OCI-LY3 (cell line): Measurements from ENCODE around the gene NUBP2.

ENCODE experiments used
- H2AFZ ChIP-seq: fragments of 200-600, 300-600 bp; shearing (Covaris generic); 2 replicates; pipeline ENCODE4 v1.6.0; 2014; ENCODE audit warnings: antibody characterized with exemption, low read depth, low read length
- H3K27ac ChIP-seq: fragments of 200-600, 300-600 bp; sonication (generic); 2 replicates; pipeline ENCODE4 v1.5.1; 2014; ENCODE audit warnings: mild to moderate bottlenecking, low read length, moderate library complexity, mixed read lengths
- H3K27me3 ChIP-seq: fragments of 200-600, 300-600 bp; sonication (generic); 2 replicates; pipeline ENCODE4 v1.6.1; 2014; ENCODE audit warnings: low read depth, low read length, mixed read lengths
- H3K36me3 ChIP-seq: fragments of 200-600, 300-600 bp; sonication (generic); replicated peaks from 2 replicates; pipeline ENCODE3; 2014; ENCODE audit warnings: low read depth, low read length, mixed read lengths
- H3K4me1 ChIP-seq: fragments of 300-600, 200-600 bp; sonication (generic); 2 replicates; pipeline ENCODE4 v1.6.1; 2014; ENCODE audit warnings: low read length, mixed read lengths
- H3K4me2 ChIP-seq: fragments of 200-600, 300-600 bp; sonication (generic); 2 replicates; pipeline ENCODE4 v1.6.1; 2014; ENCODE audit warnings: low read length, mixed read lengths
- H3K4me3 ChIP-seq: fragments of 300-600, 200-600 bp; sonication (generic); 2 replicates; pipeline ENCODE4 v1.5.1; 2014; ENCODE audit warnings: antibody characterized with exemption, mild to moderate bottlenecking, low read length, moderate library complexity
- H3K79me2 ChIP-seq: fragments of 300-600, 200-600 bp; shearing (Covaris generic); 2 replicates; pipeline ENCODE4 v1.6.1; 2014; ENCODE audit warnings: mild to moderate bottlenecking, low read length, mixed read lengths
- H3K9ac ChIP-seq: fragments of 300-600, 200-600 bp; shearing (Covaris generic); 2 replicates; pipeline ENCODE4 v1.6.0; 2014; ENCODE audit warnings: mild to moderate bottlenecking, low read length, moderate library complexity
- H3K9me3 ChIP-seq: fragments of 200-600, 300-600 bp; shearing (Covaris generic); 2 replicates; pipeline ENCODE4 v1.6.1; 2014; ENCODE audit warnings: low read length, mixed read lengths; ENCODE audit not compliant: insufficient read depth
- H4K20me1 ChIP-seq: fragments of 200-600, 300-600 bp; sonication (generic); 2 replicates; pipeline ENCODE4 v1.6.1; 2016; ENCODE audit warnings: low read length, mixed read lengths; ENCODE audit not compliant: insufficient read depth
- EZH2phosphoT487 ChIP-seq: fragments of 200-600 bp; shearing (Covaris generic); IDR thresholded peaks from 2 replicates; pipeline ENCODE4 v1.6.1; 2018; ENCODE audit warnings: antibody characterized with exemption, mixed run types, low read depth
- TF ChIP-seq, protein P1 (sequence below): fragments of 200-600, 300-600 bp; sonication (generic); IDR thresholded peaks from 2 replicates; pipeline ENCODE4 v1.5.1; 2014; ENCODE audit warnings: antibody characterized with exemption, low read length, low read depth

Gene NUBP2, protein sequence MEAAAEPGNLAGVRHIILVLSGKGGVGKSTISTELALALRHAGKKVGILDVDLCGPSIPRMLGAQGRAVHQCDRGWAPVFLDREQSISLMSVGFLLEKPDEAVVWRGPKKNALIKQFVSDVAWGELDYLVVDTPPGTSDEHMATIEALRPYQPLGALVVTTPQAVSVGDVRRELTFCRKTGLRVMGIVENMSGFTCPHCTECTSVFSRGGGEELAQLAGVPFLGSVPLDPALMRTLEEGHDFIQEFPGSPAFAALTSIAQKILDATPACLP

DNA sequence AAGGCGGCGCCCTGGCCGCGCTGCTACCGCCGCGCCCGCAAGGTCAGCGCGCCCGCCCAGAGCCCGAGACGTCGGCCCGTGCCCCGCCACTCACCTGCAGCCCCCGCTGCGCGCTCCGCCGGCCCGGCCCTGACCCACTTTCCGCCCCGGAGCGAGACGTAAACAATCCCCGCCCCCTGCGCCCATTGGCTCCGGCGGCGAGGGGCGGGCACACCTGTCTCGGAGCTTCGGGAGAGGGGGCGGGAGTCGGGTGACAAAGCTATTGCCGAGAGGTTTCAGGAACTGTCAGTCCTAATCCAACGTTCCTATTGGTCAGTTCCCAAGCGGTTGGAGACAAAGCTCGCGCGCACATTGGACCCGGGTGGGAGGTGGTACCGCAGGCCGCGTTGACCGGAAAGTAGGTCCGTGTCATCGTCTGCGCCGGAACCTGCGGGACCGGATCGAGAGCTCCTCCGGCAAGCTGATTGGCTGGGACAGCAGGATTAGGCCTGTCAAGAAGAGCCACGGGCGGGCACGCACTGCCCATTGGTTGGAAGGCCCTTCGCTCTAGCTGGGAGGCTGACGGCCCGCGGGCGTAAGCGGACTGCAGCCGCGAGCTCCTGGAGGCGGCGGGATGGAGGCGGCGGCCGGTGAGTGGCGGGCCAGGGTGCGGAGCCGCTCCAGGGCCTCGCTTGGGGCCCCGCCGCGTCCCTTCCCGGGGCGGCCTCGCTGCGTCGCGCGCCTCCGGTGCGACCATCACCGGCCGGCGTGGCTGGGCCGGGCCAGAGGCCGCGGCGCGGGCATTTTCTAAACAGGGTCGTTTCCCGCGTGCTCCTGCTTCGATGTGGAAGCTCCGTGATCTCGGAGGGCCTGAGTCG lies at the start of gene NUBP2, which contains the start of gene SPSB3:
NUBP2 (plus strand) TSS at position 553 of the 857 bp plus-strand sequence; CDS start at position 614, 61 bp downstream.
SPSB3 (minus strand) TSS at position 164 of the 857 bp plus-strand sequence. CDS start 1,088 bp downstream, outside the sequence.
- Histone ChIP-seq H3K27ac (no peak within 1 kb of the TSS; the same call in 1 of the 2 replicates), H3K36me3 (no peaks in the 10 kb centered on the region), H3K9me3 (no peaks in the 10 kb centered on the region), H2AFZ (no peak within 1 kb of the TSS), H3K9ac (peak within 1 kb of the TSS; percentile 88), H3K79me2 (peaks cover 52% of the 10 kb centered on the region), H3K27me3 (no peaks in the 10 kb centered on the region), H3K4me1 (peaks cover 11% of the 10 kb centered on the region), H4K20me1 (no peaks in the 10 kb centered on the region), H3K4me2 (peak within 1 kb of the TSS; percentile 97), H3K4me3 (peak within 1 kb of the TSS; percentile 93)
- TF ChIP-seq, protein P1, sequence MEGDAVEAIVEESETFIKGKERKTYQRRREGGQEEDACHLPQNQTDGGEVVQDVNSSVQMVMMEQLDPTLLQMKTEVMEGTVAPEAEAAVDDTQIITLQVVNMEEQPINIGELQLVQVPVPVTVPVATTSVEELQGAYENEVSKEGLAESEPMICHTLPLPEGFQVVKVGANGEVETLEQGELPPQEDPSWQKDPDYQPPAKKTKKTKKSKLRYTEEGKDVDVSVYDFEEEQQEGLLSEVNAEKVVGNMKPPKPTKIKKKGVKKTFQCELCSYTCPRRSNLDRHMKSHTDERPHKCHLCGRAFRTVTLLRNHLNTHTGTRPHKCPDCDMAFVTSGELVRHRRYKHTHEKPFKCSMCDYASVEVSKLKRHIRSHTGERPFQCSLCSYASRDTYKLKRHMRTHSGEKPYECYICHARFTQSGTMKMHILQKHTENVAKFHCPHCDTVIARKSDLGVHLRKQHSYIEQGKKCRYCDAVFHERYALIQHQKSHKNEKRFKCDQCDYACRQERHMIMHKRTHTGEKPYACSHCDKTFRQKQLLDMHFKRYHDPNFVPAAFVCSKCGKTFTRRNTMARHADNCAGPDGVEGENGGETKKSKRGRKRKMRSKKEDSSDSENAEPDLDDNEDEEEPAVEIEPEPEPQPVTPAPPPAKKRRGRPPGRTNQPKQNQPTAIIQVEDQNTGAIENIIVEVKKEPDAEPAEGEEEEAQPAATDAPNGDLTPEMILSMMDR, result no peak
- no peak for TF ChIP-seq EZH2phosphoT487

DNA sequence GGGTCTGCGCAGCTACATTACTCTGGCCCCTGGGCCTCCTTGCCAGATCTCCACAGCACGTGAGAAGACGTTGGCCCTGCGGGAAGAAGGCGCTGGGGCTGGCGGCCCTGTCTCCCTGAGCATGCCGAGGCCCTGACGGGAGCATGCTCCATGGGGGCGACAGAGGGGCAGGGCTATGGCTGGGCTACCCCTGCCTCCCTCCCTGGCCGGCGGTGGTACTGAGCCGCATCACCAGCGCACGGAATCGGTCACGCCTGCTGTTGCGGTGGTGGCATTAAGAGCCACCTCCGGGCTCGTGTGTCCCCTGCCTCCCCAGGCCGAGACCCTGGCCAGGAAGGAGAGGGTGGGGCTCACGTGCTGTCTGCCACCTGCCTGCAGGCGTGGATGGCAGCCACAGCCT lies 48.6 kb upstream of the NUBP2 start:
- no peak overlapping the region for H3K27ac ChIP-seq
- H3K9me3 ChIP-seq, result no peaks in the 10 kb centered on the region
- H3K27me3 ChIP-seq, result no peaks in the 10 kb centered on the region
- H2AFZ ChIP-seq, result no peak overlapping the region
- no peaks in the 10 kb centered on the region for H4K20me1 ChIP-seq
- TF ChIP-seq, protein P1, result no peak
- no peak for TF ChIP-seq EZH2phosphoT487
- peaks cover 17% of the 10 kb centered on the region for H3K36me3 ChIP-seq
- no peak overlapping the region for H3K4me2 ChIP-seq
- H3K4me1 ChIP-seq, result no peaks in the 10 kb centered on the region
- H3K9ac ChIP-seq, result no peak overlapping the region
- no peaks in the 10 kb centered on the region for H3K79me2 ChIP-seq
- no peak overlapping the region for H3K4me3 ChIP-seq

DNA sequence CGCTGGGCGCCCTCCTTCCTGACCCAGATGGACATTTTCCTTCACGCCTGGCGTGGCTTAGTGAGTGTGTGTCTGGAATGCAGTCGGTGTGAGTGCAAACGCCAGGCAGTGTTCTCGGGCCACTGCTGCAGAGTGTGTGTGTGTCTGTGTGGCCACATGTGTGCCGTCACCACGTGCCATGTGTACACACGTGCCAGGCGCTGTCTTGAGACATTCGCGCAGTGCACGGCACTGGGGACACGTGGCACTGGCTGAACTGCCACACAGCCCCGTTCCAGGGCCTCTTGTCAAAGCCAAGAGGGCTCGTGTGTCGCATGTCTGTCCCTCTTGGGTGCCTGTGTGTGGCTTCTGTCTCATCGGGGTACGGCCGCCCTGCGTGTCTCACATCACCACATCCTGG lies 47.9 kb upstream of the NUBP2 start:
- no peak overlapping the region for H3K9ac ChIP-seq
- H3K4me1 ChIP-seq, result no peaks in the 10 kb centered on the region
- H4K20me1 ChIP-seq, result no peaks in the 10 kb centered on the region
- H3K36me3 ChIP-seq, result peaks cover 17% of the 10 kb centered on the region
- H3K4me3 ChIP-seq, result no peak overlapping the region
- H2AFZ ChIP-seq, result no peak overlapping the region
- no peak overlapping the region for H3K27ac ChIP-seq
- no peak overlapping the region for H3K4me2 ChIP-seq
- no peaks in the 10 kb centered on the region for H3K79me2 ChIP-seq
- H3K9me3 ChIP-seq, result no peaks in the 10 kb centered on the region
- TF ChIP-seq, protein P1, result no peak
- TF ChIP-seq EZH2phosphoT487, result no peak
- no peaks in the 10 kb centered on the region for H3K27me3 ChIP-seq

DNA sequence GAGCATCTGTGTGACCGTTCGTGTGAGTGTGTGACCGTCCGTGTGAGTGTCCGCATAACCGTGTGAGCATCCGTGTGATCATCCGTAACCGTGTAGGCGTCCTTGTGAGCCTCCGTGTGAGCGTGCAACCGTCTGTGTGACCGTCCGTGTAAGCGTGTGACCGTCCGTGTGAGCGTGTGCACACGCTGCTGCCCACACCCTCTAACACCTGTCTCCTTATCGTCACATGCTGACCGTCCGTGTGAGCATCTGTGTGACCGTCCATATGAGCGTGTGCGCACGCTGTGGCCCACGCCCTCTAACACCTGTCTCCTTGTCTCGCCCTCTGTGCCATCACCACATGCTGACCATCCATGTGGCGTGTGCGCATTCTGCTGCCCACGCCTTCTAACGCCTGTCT lies 42.5 kb upstream of the NUBP2 start:
- Histone ChIP-seq H2AFZ (no peak overlapping the region), H3K27me3 (no peaks in the 10 kb centered on the region), H3K4me1 (no peaks in the 10 kb centered on the region), H3K27ac (no peak overlapping the region), H3K4me2 (no peak overlapping the region), H3K36me3 (no peaks in the 10 kb centered on the region), H3K4me3 (no peak overlapping the region), H3K79me2 (no peaks in the 10 kb centered on the region), H3K9me3 (no peaks in the 10 kb centered on the region), H4K20me1 (no peaks in the 10 kb centered on the region), H3K9ac (no peak overlapping the region)
- no peak for TF ChIP-seq EZH2phosphoT487
- TF ChIP-seq, protein P1, result no peak
